B cell (primary cell): ENCODE results near the gene CYP2F1. TPM values are rescaled to one million over a fixed set of nuclear protein-coding genes. Genes with fewer than 3 reads are reported as not detected.

Experiments used
- polyA plus RNA-seq: library from polyadenylated mRNA; depleted of rRNA; stranded (reverse); fragments of >200 nt; gene quantifications from 2 replicates; pipeline ENCODE4 v1.2.3, GENCODE V29; 2012
- total RNA-seq, 2 donors: library from RNA; stranded (reverse); fragments of 120-200 nt in 1 of 2; gene quantifications; 1 replicate in 1 of 2; 2 replicates in 1 of 2; pipeline versions ENCODE4 v1.2.3 to v1.2.4, GENCODE V29; 2013 to 2022

The CYP2F1 gene
- total and polyA plus RNA-seq, 2 donors (not counting 1 experiment from before 2014, with no cell fraction given): 0.04 TPM; not detected in 1

Other genes with a start within 250 kb of the CYP2F1 start
- gene CYP2A7, start 232.2 kb upstream of the CYP2F1 start, total RNA-seq: not detected in 2 replicates
- gene CYP2A7, start 232.2 kb upstream of the CYP2F1 start, polyA plus RNA-seq: not detected in 2 replicates
- gene CYP2B6, start 123.2 kb upstream of the CYP2F1 start, total RNA-seq: not detected in 2 replicates
- not detected in 2 replicates for gene CYP2B6, start 123.2 kb upstream of the CYP2F1 start, polyA plus RNA-seq
- not detected in 2 replicates for gene CYP2A13, start 26.0 kb upstream of the CYP2F1 start, total RNA-seq
- gene CYP2A13, start 26.0 kb upstream of the CYP2F1 start, polyA plus RNA-seq: not detected in 2 replicates
- not detected in 2 replicates for gene CYP2S1, start 78.8 kb downstream of the CYP2F1 start, total RNA-seq
- 0.09 and 0.12 TPM in 2 replicates for gene CYP2S1, start 78.8 kb downstream of the CYP2F1 start, polyA plus RNA-seq
- gene AXL, start 104.8 kb downstream of the CYP2F1 start, total RNA-seq: not detected in 2 replicates
- gene AXL, start 104.8 kb downstream of the CYP2F1 start, polyA plus RNA-seq: not detected in 2 replicates
- 273 and 274 TPM in 2 replicates for gene HNRNPUL1, start 149.9 kb downstream of the CYP2F1 start, total RNA-seq
- 47.2 and 60.7 TPM in 2 replicates for gene HNRNPUL1, start 149.9 kb downstream of the CYP2F1 start, polyA plus RNA-seq
- 68.3 and 78.3 TPM in 2 replicates for gene CCDC97, start 195.7 kb downstream of the CYP2F1 start, total RNA-seq
- gene CCDC97, start 195.7 kb downstream of the CYP2F1 start, polyA plus RNA-seq: 9.9 and 16.3 TPM in 2 replicates
- 120 TPM in 2 replicates for gene TGFB1, start 239.5 kb downstream of the CYP2F1 start, total RNA-seq
- gene TGFB1, start 239.5 kb downstream of the CYP2F1 start, polyA plus RNA-seq: 107 and 109 TPM in 2 replicates
- gene B9D2, start 249.7 kb downstream of the CYP2F1 start, total RNA-seq: 17.5 and 17.8 TPM in 2 replicates
- 9.9 and 19.4 TPM in 2 replicates for gene B9D2, start 249.7 kb downstream of the CYP2F1 start, polyA plus RNA-seq